ENCODE data around the gene NPHP3. TPM values are rescaled to one million over a fixed set of nuclear protein-coding genes. Genes with fewer than 3 reads are reported as not detected.

The NPHP3 gene
- total RNA-seq, 4 donors from 2014 or later: 22.7 to 31.1 (median 26.4) TPM

- H3K4me1 ChIP-seq: peaks cover 0 to 14% (median 6%) of the 10 kb centered on the region in 4 donors
- 21% methylated on average over 2 of the region's 2 CpGs for WGBS
- no peak for DNase-seq (ENCODE audit: extremely low spot score)
- H3K4me3 ChIP-seq: no peak overlapping the region
- H3K36me3 ChIP-seq: no peaks in the 10 kb centered on the region
- H3K9me3 ChIP-seq: no peaks in the 10 kb centered on the region
- no peak overlapping the region for H3K27ac ChIP-seq (replicated peaks in 1 of 4)
- H3K27me3 ChIP-seq: no peaks in the 10 kb centered on the region
- TF ChIP-seq CTCF (IDR thresholded peaks at IDR 0.05) (peak; percentile 54 to 58 (median 54)), EP300 (IDR thresholded peaks at IDR 0.05) (no peak), POLR2AphosphoS5 (IDR thresholded peaks at IDR 0.05) (no peak), POLR2A (IDR thresholded peaks at IDR 0.05; ENCODE audit: low read depth) (no peak)
- intact Hi-C loops (cut with DNase I): loop anchor here (1.0 to 2.0 kb wide), 2 partner anchors 310 to 692 kb away; no protein-coding TSS in a partner anchor
Measured at GRCh38 chr3:132730891-132731580, 8.8 kb upstream of the NPHP3 start.

GRCh38 chr3:132726341-132726823, 4.2 kb upstream of the NPHP3 start:
- H3K27ac ChIP-seq (replicated peaks in 1 of 4): no peak overlapping the region
- no peak for DNase-seq (ENCODE audit: extremely low spot score)
- TF ChIP-seq POLR2A (IDR thresholded peaks at IDR 0.05; ENCODE audit: low read depth): no peak
- no peak for TF ChIP-seq EP300 (IDR thresholded peaks at IDR 0.05)
- TF ChIP-seq POLR2AphosphoS5 (IDR thresholded peaks at IDR 0.05): no peak
- peak; percentile 80 to 90 (median 83) for TF ChIP-seq CTCF (IDR thresholded peaks at IDR 0.05)
- intact Hi-C loops (cut with DNase I): loop anchor here (10.0 kb wide), 2 partner anchors 848 to 1078 kb away; partner anchors contain the start of genes CDV3 and SRPRB
- no peaks in the 10 kb centered on the region for H3K36me3 ChIP-seq
- no peaks in the 10 kb centered on the region for H3K27me3 ChIP-seq
- no peak overlapping the region for H3K4me3 ChIP-seq
- no peaks in the 10 kb centered on the region for H3K9me3 ChIP-seq
- 13% methylated on average over 2 of the region's 2 CpGs for WGBS
- peaks cover 6 to 25% (median 16%) of the 10 kb centered on the region in 4 donors for H3K4me1 ChIP-seq

- intact Hi-C loops (cut with DNase I): loop anchor here (5.0 to 10.0 kb wide), 3 partner anchors 61 to 1082 kb away; partner anchors contain the start of genes CDV3, SRPRB and UBA5
- peak overlapping the region; percentile 79 to 84 (median 83) for H3K27ac ChIP-seq (replicated peaks in 1 of 4)
- peak overlapping the region; percentile 63 to 74 (median 67) for H3K4me3 ChIP-seq
- WGBS: 20% methylated on average over 11 of the region's 19 CpGs
- H3K9me3 ChIP-seq: no peaks in the 10 kb centered on the region
- H3K36me3 ChIP-seq: peaks cover 5 to 6% (median 5%) of the 10 kb centered on the region in 4 donors
- no peak for DNase-seq (ENCODE audit: extremely low spot score)
- H3K27me3 ChIP-seq: no peaks in the 10 kb centered on the region
- peaks cover 24 to 50% (median 47%) of the 10 kb centered on the region in 4 donors for H3K4me1 ChIP-seq
- no peak for TF ChIP-seq EP300 (IDR thresholded peaks at IDR 0.05)
- TF ChIP-seq POLR2AphosphoS5 (IDR thresholded peaks at IDR 0.05): peak in 1 of 2 donors; percentile 63
- no peak for TF ChIP-seq CTCF (IDR thresholded peaks at IDR 0.05)
- no peak for TF ChIP-seq POLR2A (IDR thresholded peaks at IDR 0.05; ENCODE audit: low read depth)
Measured at GRCh38 chr3:132723024-132723950, 1.1 kb upstream of the NPHP3 start.

- H3K9me3 ChIP-seq: no peaks in the 10 kb centered on the region
- H3K27me3 ChIP-seq: no peaks in the 10 kb centered on the region
- TF ChIP-seq CTCF (IDR thresholded peaks at IDR 0.05): peak; percentile 14 to 67 (median 37)
- no peak for TF ChIP-seq EP300 (IDR thresholded peaks at IDR 0.05)
- no peak for TF ChIP-seq POLR2A (IDR thresholded peaks at IDR 0.05; ENCODE audit: low read depth)
- TF ChIP-seq POLR2AphosphoS5 (IDR thresholded peaks at IDR 0.05): no peak
- H3K27ac ChIP-seq (replicated peaks in 1 of 4): peak overlapping the region; percentile 92 to 99 (median 98)
- H3K4me3 ChIP-seq: peak overlapping the region; percentile 76 to 99 (median 93)
- intact Hi-C loops (cut with DNase I): loop anchor here (5.0 to 10.0 kb wide), 3 partner anchors 59 to 1083 kb away; partner anchors contain the start of genes CDV3, SRPRB and UBA5
- H3K4me1 ChIP-seq: peaks cover 24 to 51% (median 49%) of the 10 kb centered on the region in 4 donors
- WGBS: 5% methylated on average over 38 of the region's 47 CpGs
- no peak for DNase-seq (ENCODE audit: extremely low spot score)
- peaks cover 5 to 20% (median 13%) of the 10 kb centered on the region in 4 donors for H3K36me3 ChIP-seq
Measured at GRCh38 chr3:132721479-132722164, 587 bp downstream of the NPHP3 start.

Data from esophagus muscularis mucosa (tissue), 4 donors.